GM10248 (cell line): ENCODE measurements around the gene NOD1.

ENCODE experiments used
- CTCF ChIA-PET: fragments of 300-600 bp; sonication (Branson Sonifier 250); formaldehyde crosslinking; extraction: SDS; loops from one replicate; lab custom pipeline; 2021; ENCODE audit warnings: antibody characterized with exemption; lab: Yijun Ruan, JAX
- POLR2A ChIA-PET: fragments of 350-650 bp; sonication (Branson Sonifier 250); formaldehyde crosslinking; extraction: SDS; loops from one replicate; lab custom pipeline; 2020; ENCODE audit warnings: antibody characterized with exemption; lab: Yijun Ruan, JAX
- DNase-seq: peaks from one replicate; pipeline ENCODE4 v3.0.0; 2012; ENCODE audit errors: extremely low spot score
- TF ChIP-seq, protein P1 (sequence below): IDR thresholded peaks from 2 replicates; pipeline ENCODE4 v1.5.1; 2012; ENCODE audit warnings: mild to moderate bottlenecking, low read depth; ENCODE audit errors: extremely low read depth, missing control alignments, control extremely low read depth

The NOD1 gene

DNA sequence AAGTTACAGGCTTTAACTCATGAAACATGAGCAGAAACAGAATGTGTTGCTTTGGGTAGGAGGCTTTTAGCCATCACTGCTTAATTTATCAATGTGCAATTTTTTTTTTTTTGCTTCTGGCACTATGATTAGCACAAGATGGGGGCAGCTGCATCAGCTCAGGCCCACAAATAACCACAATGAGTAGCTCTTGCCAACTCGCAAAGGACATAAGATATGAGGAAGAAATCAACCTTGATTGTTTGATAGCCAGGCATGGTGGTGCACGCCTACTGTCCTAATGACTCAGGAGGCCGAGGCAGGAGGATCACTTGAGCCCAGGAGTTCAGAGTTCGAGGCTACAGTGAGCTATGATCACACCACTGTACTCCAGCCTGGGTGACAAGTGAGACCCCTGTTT is 12.3 kb downstream of the NOD1 start:
- DNase-seq: no peak
- CTCF ChIA-PET: interaction anchor here (0.9 to 2.8 kb wide), 4 partner anchors 8 to 53 kb away, joined by 3 to 8 read pairs (median 4); partner anchors contain the start of gene NOD1
- POLR2A ChIA-PET: no interaction called here
- TF ChIP-seq, protein P1, sequence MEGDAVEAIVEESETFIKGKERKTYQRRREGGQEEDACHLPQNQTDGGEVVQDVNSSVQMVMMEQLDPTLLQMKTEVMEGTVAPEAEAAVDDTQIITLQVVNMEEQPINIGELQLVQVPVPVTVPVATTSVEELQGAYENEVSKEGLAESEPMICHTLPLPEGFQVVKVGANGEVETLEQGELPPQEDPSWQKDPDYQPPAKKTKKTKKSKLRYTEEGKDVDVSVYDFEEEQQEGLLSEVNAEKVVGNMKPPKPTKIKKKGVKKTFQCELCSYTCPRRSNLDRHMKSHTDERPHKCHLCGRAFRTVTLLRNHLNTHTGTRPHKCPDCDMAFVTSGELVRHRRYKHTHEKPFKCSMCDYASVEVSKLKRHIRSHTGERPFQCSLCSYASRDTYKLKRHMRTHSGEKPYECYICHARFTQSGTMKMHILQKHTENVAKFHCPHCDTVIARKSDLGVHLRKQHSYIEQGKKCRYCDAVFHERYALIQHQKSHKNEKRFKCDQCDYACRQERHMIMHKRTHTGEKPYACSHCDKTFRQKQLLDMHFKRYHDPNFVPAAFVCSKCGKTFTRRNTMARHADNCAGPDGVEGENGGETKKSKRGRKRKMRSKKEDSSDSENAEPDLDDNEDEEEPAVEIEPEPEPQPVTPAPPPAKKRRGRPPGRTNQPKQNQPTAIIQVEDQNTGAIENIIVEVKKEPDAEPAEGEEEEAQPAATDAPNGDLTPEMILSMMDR: no peak

DNA sequence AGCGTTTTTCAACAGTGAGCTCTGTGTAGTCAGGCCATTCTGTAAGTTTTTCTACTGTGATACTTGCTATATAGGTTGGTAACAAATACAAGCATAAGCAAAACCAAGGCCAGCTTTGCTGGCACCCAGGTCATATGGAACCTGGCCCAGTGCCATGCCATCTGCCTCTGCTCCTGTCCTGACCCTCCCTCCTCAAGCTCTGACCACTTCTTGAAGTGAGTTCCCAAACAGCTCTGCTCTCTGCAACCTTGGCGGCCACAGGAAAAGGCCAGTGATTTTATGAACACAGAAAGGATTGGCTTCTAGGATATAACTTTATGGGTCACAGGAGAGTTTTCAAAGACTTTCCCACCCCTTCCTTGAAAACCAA is 12.8 kb downstream of the NOD1 start:
- ChIA-PET POLR2A (interaction anchor here (0.7 kb wide), 1 partner anchor 118 kb away, joined by 3 read pairs; no protein-coding TSS in a partner anchor), CTCF (interaction anchor here (0.9 to 2.8 kb wide), 4 partner anchors 8 to 52 kb away, joined by 3 to 8 read pairs (median 4); partner anchors contain the start of gene NOD1)
- DNase-seq: no peak
- TF ChIP-seq, protein P1: no peak

DNA sequence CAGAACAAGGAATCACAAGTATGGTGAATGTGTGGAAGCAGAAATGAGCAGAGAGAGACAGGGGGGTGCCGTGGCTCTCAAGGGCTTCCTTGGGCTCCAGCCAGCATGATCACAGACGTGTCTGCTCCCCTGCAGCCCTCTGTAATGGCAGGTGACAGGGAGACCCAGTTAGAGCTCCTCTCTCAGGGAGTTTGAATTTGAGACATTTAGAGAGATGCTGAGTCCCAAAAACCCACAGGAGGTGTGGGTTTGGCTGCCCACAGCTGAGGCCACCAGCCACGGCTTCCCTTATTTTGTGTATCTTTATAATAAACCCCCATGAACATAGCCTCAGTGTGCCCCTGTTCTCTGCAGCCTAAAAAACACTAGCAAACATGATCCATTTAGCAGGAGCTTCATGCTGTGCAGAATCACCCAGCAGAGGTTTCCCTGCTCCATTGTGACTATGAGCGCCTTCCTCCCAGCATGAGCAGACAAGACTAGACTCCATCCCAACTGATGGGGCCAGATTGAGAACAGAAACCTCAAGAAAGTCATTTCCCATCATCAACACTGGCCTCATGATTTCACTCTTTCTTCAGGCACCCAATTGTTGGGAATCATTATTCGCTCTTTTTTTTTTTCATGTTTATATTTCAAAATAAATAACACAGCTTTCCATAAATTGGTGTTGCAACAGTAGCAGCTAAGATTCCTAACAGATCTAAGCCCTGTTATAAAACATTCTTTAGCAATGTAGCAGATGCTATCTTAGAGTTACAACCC is 13.4 kb downstream of the NOD1 start:
- no peak for DNase-seq
- TF ChIP-seq, protein P1: no peak
- ChIA-PET CTCF (interaction anchor here (0.8 to 2.8 kb wide), 5 partner anchors 8 to 52 kb away, joined by 3 to 8 read pairs (median 3); partner anchors contain the start of gene NOD1), POLR2A (interaction anchor here (0.7 kb wide), 1 partner anchor 117 kb away, joined by 3 read pairs; no protein-coding TSS in a partner anchor)

DNA sequence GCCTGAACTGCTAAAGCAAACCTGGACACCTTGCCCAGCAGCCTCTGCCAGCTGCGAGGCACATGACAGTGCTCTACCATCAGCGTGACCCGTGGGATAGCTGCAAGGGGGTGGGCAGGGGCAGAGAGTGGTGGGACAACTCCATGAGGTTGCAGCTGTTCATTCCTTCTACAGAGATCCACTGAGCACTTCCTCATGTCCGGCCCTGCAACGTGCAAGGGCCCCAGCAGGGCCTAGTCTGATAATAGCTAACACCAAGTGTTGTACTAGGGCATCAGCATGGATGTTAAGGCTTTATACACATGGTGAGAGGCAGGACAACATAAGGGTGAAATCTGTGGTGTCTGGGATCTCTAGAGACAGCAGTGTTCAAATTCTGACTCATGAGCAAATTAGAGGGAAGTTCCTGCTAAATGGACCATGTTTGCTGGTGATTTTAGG is 14.3 kb downstream of the NOD1 start:
- TF ChIP-seq, protein P1: no peak
- DNase-seq: no peak
- ChIA-PET POLR2A (no interaction called here), CTCF (interaction anchor here (0.8 to 2.8 kb wide), 7 partner anchors 7 to 85 kb away, joined by 3 to 8 read pairs (median 3); partner anchors contain the start of gene NOD1)

DNA sequence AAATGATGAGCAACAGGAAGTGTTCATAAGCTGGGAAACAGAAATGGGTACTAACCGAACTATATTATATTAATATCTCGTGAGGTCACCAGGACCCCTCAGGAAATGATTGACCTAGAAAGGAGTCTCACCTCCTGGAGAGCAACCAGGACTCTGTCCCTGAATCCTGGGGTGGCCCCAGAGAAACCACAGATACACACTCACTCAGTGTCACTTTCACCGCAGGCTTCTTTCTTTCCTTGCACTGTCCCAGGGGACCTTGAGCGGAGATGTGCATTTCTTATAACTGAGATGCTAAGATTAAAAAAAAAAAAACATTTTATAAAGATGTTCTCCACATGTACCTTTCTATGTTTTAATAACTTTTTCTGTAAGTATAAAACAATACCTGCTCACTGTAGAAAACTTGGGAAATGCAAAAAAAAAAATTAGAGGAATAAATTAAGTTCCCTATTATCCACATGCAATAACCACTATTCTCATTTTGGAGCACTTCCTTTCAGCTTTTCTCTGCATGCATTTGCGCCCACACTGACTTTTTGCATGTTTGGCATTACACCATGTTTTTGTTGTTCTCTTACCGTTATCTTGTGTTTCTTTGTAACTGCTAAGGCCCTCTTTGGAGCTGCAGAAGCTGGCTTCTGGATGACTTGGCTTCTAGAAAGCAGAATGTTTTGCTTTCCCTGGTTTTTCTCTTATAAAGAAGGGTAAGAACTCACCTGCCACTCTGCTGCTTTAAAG is 15.0 kb downstream of the NOD1 start:
- CTCF ChIA-PET: interaction anchor here (0.9 to 2.8 kb wide), 6 partner anchors 10 to 86 kb away, joined by 3 to 8 read pairs (median 4); partner anchors contain the start of gene NOD1
- DNase-seq: peak; percentile 47
- POLR2A ChIA-PET: no interaction called here
- TF ChIP-seq, protein P1: no peak

DNA sequence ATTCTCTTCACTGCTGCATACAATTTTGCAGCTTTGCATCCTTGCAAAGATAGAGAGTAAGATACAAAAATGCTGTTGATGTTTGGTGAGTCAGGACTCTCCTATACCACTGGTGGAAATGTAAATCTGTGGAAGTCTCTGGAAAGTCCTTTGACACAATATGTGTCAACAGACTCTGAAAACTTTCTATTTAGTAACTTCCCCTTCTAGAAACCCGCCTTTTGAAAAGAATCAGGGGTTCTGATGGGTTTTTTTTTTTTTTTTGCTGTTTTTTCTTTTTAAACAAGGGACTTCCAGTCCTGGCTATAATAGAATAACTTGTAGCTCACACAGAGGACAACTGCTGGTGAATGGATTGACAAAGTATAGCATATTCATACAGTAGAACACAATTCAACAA is 16.4 kb downstream of the NOD1 start:
- CTCF ChIA-PET: interaction anchor here (0.7 kb wide), 1 partner anchor 15 kb away, joined by 3 read pairs; no protein-coding TSS in a partner anchor
- TF ChIP-seq, protein P1: no peak
- POLR2A ChIA-PET: interaction anchor here (0.7 kb wide), 1 partner anchor 37 kb away, joined by 6 read pairs; no protein-coding TSS in a partner anchor
- no peak for DNase-seq
